ENCODE results near the gene MOXD1.

DNA sequence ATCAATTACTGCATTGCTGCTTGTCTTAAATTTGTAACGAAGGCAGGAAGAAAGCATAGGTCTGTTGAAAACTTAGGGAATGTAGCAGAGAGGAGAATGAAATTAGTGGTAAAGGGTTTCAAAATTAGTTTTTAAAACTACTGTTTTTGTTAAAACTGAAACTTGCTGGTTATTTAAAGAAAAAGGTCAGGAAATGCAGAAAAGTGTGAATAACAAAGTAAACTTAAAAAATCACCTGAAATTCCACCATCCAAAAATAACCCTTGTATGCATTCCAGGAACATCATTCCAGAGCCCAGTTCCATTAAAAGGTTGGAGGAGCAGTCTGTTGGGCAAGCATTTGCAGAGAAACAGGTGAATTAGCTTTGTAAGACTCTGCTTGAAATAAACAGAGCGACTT lies 3.1 kb upstream of the MOXD1 start:
- TF ChIP-seq POLR2AphosphoS5 (IDR thresholded peaks at IDR 0.05) (no peak), POLR2A (IDR thresholded peaks at IDR 0.05) (no peak)
- TF ChIP-seq, protein P1, sequence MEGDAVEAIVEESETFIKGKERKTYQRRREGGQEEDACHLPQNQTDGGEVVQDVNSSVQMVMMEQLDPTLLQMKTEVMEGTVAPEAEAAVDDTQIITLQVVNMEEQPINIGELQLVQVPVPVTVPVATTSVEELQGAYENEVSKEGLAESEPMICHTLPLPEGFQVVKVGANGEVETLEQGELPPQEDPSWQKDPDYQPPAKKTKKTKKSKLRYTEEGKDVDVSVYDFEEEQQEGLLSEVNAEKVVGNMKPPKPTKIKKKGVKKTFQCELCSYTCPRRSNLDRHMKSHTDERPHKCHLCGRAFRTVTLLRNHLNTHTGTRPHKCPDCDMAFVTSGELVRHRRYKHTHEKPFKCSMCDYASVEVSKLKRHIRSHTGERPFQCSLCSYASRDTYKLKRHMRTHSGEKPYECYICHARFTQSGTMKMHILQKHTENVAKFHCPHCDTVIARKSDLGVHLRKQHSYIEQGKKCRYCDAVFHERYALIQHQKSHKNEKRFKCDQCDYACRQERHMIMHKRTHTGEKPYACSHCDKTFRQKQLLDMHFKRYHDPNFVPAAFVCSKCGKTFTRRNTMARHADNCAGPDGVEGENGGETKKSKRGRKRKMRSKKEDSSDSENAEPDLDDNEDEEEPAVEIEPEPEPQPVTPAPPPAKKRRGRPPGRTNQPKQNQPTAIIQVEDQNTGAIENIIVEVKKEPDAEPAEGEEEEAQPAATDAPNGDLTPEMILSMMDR (IDR thresholded peaks at IDR 0.05), result no peak
